HG02678 (cell line): ENCODE data around the gene UNC119.

Experiments used
- ATAC-seq: cut with Tn5 transposase; IDR thresholded peaks from one replicate; pipeline ENCODE4 v1.9.1; 2021; ENCODE audit warnings: mild to moderate bottlenecking, moderate library complexity; ENCODE audit not compliant: unreplicated experiment

The UNC119 gene

GRCh38 chr17:28545141-28545503 lies 7.3 kb downstream of the UNC119 start:
- no peak for ATAC-seq

- ATAC-seq: no peak
Measured at GRCh38 chr17:28544402-28545140, 7.9 kb downstream of the UNC119 start.

- ATAC-seq: no peak
Measured at GRCh38 chr17:28541439-28541838, 11.0 kb downstream of the UNC119 start.

GRCh38 chr17:28540231-28540630 lies 12.2 kb downstream of the UNC119 start:
- no peak for ATAC-seq

- no peak for ATAC-seq
Measured at GRCh38 chr17:28538296-28538895, 14.0 kb downstream of the UNC119 start.

GRCh38 chr17:28537219-28537610 lies 15.2 kb downstream of the UNC119 start:
- ATAC-seq: no peak

- no peak for ATAC-seq
Measured at GRCh38 chr17:28536532-28537218, 15.7 kb downstream of the UNC119 start.

- ATAC-seq: no peak
Measured at GRCh38 chr17:28534740-28535375, 17.6 kb downstream of the UNC119 start.

- ATAC-seq: no peak
Measured at GRCh38 chr17:28533091-28533807, 19.2 kb downstream of the UNC119 start.

- no peak for ATAC-seq
Measured at GRCh38 chr17:28532050-28532960, 20.1 kb downstream of the UNC119 start.

- ATAC-seq: no peak
Measured at GRCh38 chr17:28530926-28531325, 21.5 kb downstream of the UNC119 start.

- ATAC-seq: no peak
Measured at GRCh38 chr17:28530250-28530649, 22.2 kb downstream of the UNC119 start.

GRCh38 chr17:28529013-28529400 lies 23.4 kb downstream of the UNC119 start:
- no peak for ATAC-seq

GRCh38 chr17:28528327-28529012 lies 24.0 kb downstream of the UNC119 start:
- no peak for ATAC-seq

- ATAC-seq: no peak
Measured at GRCh38 chr17:28527859-28528258, 24.6 kb downstream of the UNC119 start.

- no peak for ATAC-seq
Measured at GRCh38 chr17:28527181-28527681, 25.2 kb downstream of the UNC119 start.

- ATAC-seq: no peak
Measured at GRCh38 chr17:28526381-28526780, 26.0 kb downstream of the UNC119 start.

- ATAC-seq: no peak
Measured at GRCh38 chr17:28524476-28525424, 27.7 kb downstream of the UNC119 start.
